ENCODE measurements around the gene UBE2E1. TPM values are rescaled to one million over a fixed set of nuclear protein-coding genes. Genes with fewer than 3 reads are reported as not detected.

Gene UBE2E1
- total and polyA plus RNA-seq, 4 donors = 6.6 to 31.8 (median 25.4) TPM

- no peak for DNase-seq (ENCODE audit: low spot score)
- TF ChIP-seq HNF4G (IDR thresholded peaks at IDR 0.05) (no peak), FOXA1 (IDR thresholded peaks at IDR 0.05) (no peak), FOXA2 (IDR thresholded peaks at IDR 0.05) (no peak), HNF4A (conservative IDR thresholded peaks at IDR 0.05) (no peak), ZBTB33 (IDR thresholded peaks at IDR 0.05) (no peak), REST (IDR thresholded peaks at IDR 0.05) (no peak), RXRA (IDR thresholded peaks at IDR 0.05) (no peak), JUND (IDR thresholded peaks at IDR 0.05) (no peak), MAX (IDR thresholded peaks at IDR 0.05) (no peak), RAD21 (IDR thresholded peaks at IDR 0.05) (no peak), YY1 (IDR thresholded peaks at IDR 0.05) (no peak), ATF3 (IDR thresholded peaks at IDR 0.05) (no peak), SP1 (IDR thresholded peaks at IDR 0.05) (no peak), NR2F2 (IDR thresholded peaks at IDR 0.05) (no peak), EGR1 (IDR thresholded peaks at IDR 0.05; ENCODE audit: low read depth in 2 of 2) (no peak), GABPA (IDR thresholded peaks at IDR 0.05 in 1 of 2, conservative IDR thresholded peaks at IDR 0.05 in 1 of 2) (no peak), TAF1 (conservative IDR thresholded peaks at IDR 0.05) (no peak), CTCF (IDR thresholded peaks at IDR 0.05; ENCODE audit: low read depth, low read length, missing input control) (no peak)
- Histone ChIP-seq H3K9ac (ENCODE audit: low read depth in 1 of 2, low read length in 2 of 2) (no peak overlapping the region), H3K4me1 (ENCODE audit: control insufficient read depth in 4 of 4, insufficient read depth in 4 of 4, low read length in 3 of 4) (no peaks in the 10 kb centered on the region), H3K36me3 (ENCODE audit: control insufficient read depth in 4 of 4, insufficient read depth in 3 of 4, low read depth in 1 of 4, low read length in 3 of 4) (peaks cover 2 to 40% (median 20%) of the 10 kb centered on the region in 4 donors), H3K27ac (ENCODE audit: low read depth in 1 of 2, low read length in 2 of 2) (no peak overlapping the region), H3K27me3 (ENCODE audit: control insufficient read depth in 4 of 4, insufficient read depth in 4 of 4, low read length in 3 of 4) (no peaks in the 10 kb centered on the region), H3K9me3 (ENCODE audit: control insufficient read depth in 4 of 4, low read length in 3 of 4) (no peaks in the 10 kb centered on the region), H3K4me3 (ENCODE audit: low read depth in 1 of 3, low read length in 3 of 3) (no peak overlapping the region)
- WGBS = 98% methylated on average over 4 of the region's 4 CpGs
These were observed 89.4 kb downstream of the UBE2E1 start for GRCh38 chr3:23895181-23895580.

All from liver (tissue), 9 donors.